Jurkat, Clone E6-1 (cell line): ENCODE results near the gene LONRF2.

ENCODE experiments used
- DNase-seq: peaks from one replicate; pipeline ENCODE4 v3.0.0-alpha.2; 2011; ENCODE audit warnings: low read depth, low spot score
- H3K4me3 ChIP-seq: 2 replicates; pipeline ENCODE4 v1.5.1; 2011; ENCODE audit warnings: mild to moderate bottlenecking, low read length, control low read depth, moderate library complexity

Gene LONRF2

DNA sequence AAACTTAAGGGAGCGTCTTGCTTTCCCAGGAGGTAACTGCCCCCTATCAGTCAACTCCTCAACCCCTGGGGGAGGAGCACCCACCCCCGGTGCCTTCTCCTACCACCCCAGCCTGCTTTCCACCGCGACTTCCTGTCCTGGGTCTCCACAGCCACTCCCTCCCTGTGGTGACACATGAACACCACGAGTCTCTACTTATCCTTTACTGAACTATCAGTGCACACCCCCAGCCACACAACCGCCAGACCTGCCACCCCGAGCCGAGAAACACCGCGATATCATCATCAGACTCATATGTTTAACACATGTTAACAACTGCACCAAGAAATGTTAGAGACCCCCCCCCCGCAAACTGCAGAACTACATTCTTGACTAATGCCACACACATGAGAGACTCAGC, 43.3 kb downstream of the LONRF2 start:
- no peak overlapping the region for H3K4me3 ChIP-seq
- DNase-seq: peak; percentile 64

DNA sequence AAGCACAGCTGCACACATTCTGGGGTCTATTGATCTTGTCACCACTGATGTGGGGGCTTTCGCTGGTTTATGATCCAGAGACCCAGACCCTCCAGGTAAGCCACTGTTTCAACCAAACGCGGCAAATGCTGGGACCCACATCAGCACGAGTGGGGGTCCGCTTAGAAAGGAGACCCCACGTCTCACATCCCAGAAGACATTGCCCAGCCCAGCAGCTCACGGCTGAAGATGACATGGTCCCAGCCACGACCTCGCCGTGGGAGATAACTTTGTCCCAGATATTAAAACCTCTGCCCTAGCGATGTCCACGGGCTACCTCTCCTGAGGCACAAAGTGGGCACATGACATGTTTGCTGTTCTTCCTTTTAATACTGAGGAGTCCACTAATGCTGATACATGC, 43.8 kb downstream of the LONRF2 start:
- DNase-seq: no peak
- no peak overlapping the region for H3K4me3 ChIP-seq

DNA sequence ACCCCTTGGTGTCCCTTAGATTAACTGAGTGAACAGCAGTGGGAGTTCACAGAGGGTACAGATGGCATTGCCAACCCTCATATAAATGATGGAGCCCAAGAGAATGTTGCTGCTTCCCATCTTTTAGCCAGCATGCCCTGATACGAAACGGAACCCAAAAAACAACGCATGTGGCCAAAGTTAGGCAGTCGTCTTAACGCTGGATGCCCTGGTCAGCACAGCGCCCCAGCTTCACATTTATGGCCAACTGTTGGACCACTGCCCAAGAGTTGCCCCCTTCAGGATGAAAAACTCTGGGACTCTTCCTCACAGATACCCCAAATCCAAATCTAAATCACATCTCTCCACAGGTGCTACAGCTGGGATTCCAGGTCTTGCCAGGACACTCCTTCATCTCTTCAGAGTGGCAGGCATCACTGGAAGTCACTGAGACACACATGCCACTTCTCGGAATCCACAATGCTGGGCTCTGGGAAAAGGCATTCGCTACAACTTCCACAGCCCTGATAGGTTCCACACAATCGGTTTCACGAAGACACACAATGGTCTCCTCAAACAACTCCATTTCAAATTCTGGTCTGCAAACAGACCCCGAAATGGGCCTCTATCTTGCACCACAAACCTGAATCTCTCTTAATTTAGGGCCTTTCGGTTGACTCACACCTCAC, 44.6 kb downstream of the LONRF2 start:
- H3K4me3 ChIP-seq: no peak overlapping the region
- DNase-seq: no peak

DNA sequence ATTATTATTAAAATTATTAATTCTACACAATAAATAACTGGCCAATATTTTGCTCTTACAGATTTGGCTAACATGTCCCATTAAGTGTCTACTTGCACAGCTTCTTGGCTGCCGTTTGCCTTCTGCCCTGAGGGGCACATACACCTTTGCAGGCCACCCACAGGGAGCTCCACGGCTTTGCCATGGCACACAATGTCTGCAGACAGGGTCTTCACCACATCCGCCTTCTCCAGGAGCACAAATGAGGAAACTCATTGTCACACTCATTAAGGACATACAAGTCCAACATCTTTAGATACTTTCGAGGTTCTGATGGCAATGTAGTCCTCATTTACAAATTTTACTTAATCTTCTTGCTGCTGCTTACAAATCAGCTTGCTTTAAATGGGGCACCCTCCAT, 45.6 kb downstream of the LONRF2 start:
- H3K4me3 ChIP-seq: no peak overlapping the region
- DNase-seq: peak; percentile 52

DNA sequence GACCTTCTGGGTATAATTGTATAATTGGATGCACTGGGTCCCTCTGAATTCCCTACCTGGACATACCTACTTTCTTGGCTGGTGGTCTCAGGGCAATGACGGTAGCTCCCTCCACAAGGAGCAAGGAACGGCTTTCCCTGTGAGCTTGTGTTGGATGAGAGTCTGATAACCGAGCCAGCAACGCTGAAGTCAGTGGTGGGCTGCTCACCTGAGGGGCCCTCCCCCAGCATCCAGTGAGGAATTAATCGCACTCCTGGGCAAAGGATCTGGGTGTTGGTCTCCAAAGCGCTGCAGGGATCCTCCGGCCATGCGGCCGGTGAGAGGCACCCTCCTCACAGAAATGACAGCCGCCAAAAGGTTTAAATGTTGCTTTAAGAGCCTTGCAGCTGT, 47.1 kb downstream of the LONRF2 start:
- no peak for DNase-seq
- no peak overlapping the region for H3K4me3 ChIP-seq

DNA sequence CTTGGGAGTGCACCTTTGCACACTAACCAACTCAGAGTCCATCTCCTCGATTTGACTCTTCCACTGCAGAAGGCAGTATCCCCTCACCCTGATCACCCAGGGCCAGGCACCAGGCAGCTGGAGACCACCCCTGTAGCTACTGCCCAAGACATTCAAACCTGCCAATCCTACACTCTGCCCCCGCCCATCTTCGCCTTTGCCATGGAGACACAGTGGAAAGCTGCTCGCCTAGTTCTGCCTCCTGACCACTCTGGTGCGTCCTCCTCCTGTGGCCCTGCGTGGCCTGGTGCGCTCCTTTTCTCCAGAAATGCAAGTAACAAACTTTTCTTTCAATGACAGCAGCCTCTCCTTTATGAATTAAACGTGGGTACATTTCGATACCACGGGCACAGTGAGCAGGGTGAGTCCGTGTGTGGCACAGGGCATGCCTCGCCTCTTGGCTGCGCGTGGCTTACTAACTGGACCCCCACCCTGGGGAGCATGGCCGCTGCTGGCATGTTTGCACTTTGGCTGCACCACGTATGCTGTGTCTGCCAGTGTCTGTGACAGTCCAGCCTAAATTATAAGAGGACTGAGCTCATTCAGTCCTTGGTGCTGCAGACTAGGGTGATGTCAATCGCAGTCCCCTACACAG, 47.6 kb downstream of the LONRF2 start:
- no peak overlapping the region for H3K4me3 ChIP-seq
- DNase-seq: no peak

DNA sequence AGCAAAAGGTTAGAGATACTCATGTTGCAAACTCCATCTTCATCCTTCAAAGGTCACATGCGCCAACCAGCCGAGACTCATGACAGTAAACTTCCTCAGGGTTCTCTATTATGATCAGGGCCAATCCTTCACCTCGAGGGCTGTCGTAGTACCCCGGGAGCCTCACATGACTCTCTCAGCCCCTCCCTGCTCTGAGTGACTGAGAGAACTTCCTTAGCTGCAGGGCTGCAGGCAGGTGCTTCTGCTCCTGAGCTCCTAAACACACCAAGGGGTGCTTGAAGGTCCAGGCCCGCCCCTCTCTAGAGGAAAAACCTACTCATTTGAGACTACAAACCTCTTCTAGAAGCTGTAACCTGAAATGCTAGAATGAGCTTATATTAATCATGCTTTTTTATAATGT, 48.2 kb downstream of the LONRF2 start:
- no peak for DNase-seq

DNA sequence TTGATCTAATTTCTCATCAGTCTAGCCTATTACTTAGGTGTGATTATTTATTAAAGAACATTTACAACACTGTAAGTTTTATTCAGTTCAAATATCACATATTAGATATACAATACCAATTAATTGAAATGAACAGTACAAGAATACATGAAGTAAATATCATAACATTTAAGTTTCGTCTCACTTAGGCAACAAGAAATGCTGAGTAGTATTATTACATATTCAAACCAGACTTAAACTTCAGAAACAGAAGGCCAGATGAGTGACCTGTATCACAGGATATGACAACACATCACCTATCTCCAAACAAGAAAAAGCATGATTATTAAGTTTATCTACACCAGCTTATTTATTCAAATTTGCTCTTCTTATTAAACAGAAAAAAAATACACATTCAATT, 48.9 kb downstream of the LONRF2 start:
- H3K4me3 ChIP-seq: no peak overlapping the region
- no peak for DNase-seq

More for the DNA sequence above, 48.2 kb downstream of the LONRF2 start:
- no peak overlapping the region for H3K4me3 ChIP-seq

DNA sequence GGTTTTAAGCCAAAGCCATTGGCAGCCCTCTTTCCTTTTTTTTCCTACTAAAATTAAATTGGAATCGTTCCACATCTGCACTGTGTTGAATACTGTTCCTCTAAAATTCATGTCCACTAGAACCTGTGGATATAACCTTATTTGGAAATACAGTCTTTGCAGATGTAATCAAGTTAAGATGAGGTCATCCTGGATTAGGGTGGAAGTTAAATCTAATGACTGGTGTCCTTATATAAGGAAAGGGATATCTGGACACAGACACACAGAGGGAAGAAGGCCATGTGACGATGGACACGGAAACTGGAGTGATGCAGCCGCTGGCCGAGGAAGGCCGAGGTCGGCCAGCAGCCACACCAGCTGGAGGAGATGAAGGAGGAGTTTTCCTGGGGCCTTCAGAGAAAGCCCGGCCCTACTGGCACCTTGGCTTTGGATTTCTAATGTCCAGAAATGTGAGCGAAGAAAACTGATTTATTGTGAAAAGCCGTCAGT, 49.4 kb downstream of the LONRF2 start:
- H3K4me3 ChIP-seq: no peak overlapping the region
- no peak for DNase-seq

DNA sequence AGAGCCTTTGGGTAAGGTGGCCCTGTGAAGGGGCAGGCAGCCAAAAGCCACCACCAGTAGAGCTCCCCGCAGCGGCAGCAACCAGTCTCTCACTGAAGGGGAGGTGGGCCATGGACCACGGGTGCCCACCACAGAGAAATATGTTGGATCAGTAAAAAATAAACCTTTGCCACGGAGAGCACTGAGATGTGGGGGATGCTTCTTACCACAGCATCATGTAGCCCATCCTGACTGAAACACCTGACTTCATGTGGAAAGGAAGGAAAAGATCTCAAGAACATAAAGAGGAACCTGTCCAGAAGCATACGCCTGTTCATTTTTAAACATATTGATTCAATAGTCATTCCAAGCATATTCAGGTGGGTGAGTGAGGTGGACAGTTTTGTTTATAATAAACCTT, 51.1 kb downstream of the LONRF2 start:
- no peak overlapping the region for H3K4me3 ChIP-seq
- no peak for DNase-seq

DNA sequence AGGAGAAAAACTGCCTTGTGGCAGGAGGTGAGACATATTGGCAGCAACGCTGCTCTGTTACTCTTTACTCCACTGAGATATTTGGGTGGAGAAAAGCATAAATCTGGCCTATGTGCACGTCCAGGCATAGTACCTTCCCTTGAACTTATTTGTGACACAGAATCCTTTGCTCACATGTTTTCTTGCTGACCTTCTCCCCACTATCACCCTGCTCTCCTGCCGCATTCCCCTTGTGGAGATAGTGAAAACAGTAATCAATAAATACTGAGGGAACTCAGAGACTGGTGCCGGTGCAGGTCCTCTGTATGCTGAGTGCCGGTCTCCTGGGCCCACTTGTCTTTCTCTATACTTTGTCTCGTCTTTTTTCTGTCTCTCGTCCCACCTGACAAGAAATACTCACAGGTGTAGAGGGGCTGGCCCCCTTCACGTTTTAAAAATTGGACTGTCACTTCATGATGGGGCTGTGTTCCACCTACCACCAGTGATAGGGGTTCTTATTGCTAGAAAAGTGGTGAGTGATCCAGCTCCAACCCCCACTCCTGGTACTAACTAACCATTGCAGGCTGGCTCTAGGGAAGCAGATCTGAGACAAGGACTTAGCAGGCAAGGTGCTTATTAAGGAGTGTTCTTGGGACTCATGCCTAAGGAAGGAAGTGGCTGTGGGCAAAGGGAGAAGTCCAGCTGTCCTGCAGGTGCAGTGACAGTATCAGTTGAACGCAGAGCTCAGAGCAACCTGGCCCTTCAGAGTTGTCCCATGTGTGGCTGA, 51.7 kb downstream of the LONRF2 start:
- no peak overlapping the region for H3K4me3 ChIP-seq
- DNase-seq: no peak

DNA sequence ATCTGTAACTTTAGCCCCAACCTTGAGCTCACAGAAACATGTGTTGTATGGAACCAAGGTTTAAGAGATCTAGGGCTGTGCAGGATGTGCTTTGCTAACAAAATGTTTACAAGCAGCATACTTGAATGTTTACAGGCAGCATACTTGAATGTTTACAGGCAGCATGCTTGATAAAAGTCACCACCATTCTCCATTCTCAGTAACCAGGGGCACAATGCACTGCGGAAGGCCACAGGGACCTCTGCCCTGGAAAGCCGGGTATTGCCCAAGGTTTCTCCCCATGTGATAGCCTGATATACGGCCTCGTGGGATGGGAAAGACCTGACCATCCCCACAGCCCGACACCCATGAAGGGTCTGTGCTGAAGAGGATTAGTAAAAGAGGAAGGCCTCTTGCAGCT, 52.4 kb downstream of the LONRF2 start:
- no peak for DNase-seq
- H3K4me3 ChIP-seq: no peak overlapping the region

DNA sequence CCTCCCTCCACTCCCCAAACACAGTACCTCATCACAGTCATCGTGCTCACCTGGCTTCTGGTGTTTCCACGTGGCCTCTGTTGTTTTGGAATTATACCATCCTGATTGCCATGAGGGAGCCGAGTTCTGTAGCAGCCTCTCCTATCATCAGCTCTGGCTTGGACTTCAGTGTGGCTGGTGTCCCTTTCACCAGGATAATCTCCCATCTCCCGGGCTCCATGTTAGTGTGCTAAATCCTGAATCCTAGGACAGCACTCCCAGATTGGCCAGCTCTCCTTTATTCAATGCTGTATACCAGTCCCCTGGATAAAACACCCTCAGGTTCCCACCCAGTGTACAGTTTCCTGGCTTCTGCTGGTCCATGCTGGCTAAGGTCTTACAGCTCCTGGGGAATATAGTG, 53.3 kb downstream of the LONRF2 start:
- DNase-seq: no peak
- H3K4me3 ChIP-seq: no peak overlapping the region

DNA sequence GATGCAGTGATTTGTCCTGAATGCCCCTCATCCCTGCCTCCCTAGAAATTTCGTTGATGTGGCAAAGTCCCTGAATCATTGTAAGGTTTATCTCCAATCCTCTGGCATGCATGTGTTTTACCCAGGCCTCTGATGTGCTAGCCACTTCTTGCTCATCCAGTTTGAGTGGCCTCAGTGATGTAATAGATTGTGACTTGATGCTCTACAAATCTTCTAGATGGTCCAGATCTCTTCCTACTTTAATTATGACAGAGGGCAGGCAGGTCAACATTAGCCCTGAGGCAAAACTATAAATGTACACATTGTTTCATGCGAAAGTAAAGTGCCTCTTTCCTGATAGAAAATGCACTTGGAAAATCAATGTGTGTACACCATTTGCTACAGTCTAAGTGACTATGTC, 54.5 kb downstream of the LONRF2 start:
- no peak overlapping the region for H3K4me3 ChIP-seq
- DNase-seq: no peak

DNA sequence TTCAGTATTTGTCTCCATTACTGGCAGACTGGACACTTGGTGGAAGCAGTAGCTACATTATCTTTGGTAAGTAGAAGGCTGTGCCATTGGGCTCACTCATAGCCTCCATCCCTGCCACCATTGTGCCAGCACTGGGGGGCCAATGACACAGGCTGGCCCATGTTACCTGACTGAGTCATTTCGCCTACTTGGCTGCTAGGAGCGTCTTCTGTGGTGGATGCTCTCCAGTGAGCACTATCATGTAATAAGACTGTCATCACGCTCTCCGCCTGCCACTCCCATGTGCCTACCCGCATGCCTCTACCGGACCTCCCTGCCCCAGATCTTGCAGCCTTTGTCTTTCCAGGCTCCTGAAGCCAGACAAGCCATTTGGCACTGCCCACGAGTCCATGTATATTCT, 56.2 kb downstream of the LONRF2 start:
- no peak overlapping the region for H3K4me3 ChIP-seq
- DNase-seq: no peak

DNA sequence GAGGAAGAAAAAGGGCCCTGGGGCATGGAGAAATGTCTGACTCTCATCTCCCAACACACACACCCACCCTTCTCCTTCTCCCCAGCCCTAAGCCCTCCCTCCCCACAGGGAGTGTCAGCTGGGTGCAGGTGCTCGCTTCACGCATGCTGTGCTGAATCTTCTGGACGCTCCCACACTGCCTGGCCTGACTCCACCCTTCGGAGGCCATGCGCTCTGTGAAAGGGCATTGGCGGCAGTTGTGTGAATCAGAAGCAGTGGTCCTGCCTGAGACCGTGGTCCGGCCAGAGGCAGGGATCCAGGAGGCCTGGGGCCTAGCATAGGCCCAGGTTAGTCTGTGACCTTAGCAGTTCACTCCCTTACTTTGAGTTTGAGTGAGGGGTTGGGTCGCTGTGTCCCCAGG, 57.1 kb downstream of the LONRF2 start:
- no peak overlapping the region for H3K4me3 ChIP-seq
- DNase-seq: no peak

DNA sequence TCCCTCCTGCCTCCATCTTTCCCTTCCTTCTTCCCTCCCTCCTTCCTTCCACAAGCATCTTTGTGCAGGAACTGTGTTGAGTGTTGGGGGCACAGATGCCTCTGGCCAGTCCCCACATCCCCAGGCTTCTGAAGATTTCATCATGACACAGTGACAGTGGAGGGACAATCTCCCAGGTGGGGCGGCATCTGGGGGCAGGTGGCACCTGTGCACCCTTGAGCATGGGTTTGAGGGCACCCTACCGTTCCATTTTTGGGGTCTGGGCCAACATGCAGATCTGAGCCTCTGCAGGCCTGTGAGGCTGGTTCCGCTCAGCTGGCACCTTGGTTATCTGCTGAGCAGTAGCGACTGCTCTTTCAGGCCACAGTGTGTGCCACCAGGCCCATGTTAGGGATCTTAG, 57.6 kb downstream of the LONRF2 start:
- DNase-seq: no peak
- no peak overlapping the region for H3K4me3 ChIP-seq

DNA sequence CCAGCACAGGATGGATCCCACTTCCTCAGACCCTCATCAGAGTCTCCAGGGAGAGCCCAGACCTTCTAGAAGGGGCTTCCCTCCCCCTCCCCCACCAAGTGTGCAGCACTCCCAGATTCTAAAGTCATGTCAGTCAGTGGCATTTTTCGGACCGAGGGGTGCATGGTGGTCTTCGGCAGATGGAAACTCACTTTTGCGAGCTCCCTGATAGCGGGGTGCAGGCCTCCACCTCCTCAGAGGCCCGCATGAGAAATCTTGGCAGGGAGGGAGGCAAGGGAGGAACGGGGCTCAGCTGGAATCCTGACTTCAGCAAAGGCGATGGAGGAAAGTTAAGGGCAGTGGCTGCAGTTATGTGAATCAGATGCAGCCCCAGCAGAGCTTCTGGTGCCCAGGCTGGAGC, 58.2 kb downstream of the LONRF2 start:
- H3K4me3 ChIP-seq: no peak overlapping the region
- DNase-seq: no peak

DNA sequence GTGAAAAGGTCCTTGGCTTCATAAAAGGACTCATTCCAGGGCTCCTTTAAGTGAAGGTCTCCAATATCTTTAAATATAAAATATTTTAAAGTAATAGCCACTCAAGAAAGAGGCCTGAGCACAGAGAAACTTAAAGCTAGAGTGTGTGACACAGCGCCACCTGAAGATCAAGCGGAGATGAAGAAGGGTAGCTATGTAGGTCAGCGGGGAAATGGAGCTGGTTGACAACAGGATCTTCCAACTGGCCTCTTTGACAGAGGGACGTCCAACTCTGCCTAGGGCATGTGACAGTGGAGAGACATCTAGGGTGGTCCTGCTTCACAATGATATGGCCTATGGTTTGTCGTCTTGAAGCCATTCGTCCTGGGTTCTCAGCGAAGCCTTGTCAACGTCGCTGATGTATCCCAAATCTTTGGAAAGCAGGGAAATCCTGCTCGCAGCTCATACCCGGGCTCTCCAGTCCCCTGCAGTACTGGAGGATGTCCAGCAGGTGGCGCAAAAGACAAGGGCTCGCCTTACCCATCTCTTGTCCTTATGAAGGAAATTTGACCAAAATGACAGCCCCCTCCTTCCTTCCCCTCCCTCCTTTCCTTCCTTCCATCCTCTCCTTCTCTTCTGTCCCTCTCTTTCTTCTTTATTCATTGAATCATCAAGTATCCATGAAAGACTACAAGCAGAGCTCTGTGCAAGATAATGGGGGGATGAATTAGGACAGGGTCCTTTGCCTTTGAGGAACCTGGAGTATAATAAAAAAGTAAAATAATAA, 59.6 kb downstream of the LONRF2 start:
- DNase-seq: peak; percentile 28

DNA sequence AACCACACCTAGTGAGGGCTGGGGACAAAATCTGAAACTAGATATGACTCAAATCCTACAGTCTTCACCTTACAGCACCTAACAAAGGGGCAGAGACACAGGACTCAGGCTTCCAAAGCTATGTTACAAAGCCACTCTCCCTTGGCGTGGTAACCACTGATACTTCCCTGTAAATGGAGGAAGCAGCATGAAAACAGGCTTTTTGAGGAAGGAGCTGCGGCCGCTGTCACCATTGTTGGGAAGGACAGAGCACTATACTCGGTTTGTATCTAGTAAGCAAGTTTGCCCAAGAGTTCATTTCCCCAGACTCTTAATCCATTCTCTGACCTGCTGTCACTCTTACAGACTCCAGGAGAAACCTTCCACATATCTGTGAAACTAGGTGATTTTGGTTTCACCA, 60.3 kb downstream of the LONRF2 start:
- H3K4me3 ChIP-seq: no peak overlapping the region
- DNase-seq: no peak

More for the DNA sequence above, 59.6 kb downstream of the LONRF2 start:
- no peak overlapping the region for H3K4me3 ChIP-seq
